ENCODE results near the gene SNAPC2.
"Not testable (repeated sequence)": the region's sequence is repeated elsewhere in the genome, so short reads cannot be mapped to it uniquely, and the experiment has no call there.

Gene SNAPC2

GRCh38 chr19:7928741-7929701 is 8.9 kb downstream of the SNAPC2 start:
- H3K4me3 ChIP-seq (ENCODE audit: insufficient read depth, low read depth, low read length), result no peak overlapping the region
- no peaks in the 10 kb centered on the region for H3K9me3 ChIP-seq (ENCODE audit: control insufficient read depth, low read length)
- H3K27ac ChIP-seq (ENCODE audit: insufficient read depth, low read depth, low read length, poor library complexity, severe bottlenecking), result peak overlapping the region; percentile 36
- no peaks in the 10 kb centered on the region for H3K27me3 ChIP-seq (ENCODE audit: control insufficient read depth, insufficient read depth, low read length, poor library complexity, severe bottlenecking)
- H3K4me1 ChIP-seq (ENCODE audit: control insufficient read depth, insufficient read depth, low read length), result no peaks in the 10 kb centered on the region
- H3K36me3 ChIP-seq (ENCODE audit: control insufficient read depth, insufficient read depth, low read length), result peaks cover 31% of the 10 kb centered on the region
- WGBS, 2 experiments, result 84 to 86% methylated on average over 23 to 24 of the region's 24 CpGs

GRCh38 chr19:7930030-7930429 is 9.9 kb downstream of the SNAPC2 start:
- H3K4me1 ChIP-seq (ENCODE audit: control insufficient read depth, insufficient read depth, low read length); H3K9me3 ChIP-seq (ENCODE audit: control insufficient read depth, low read length); H3K27me3 ChIP-seq (ENCODE audit: control insufficient read depth, insufficient read depth, low read length, poor library complexity, severe bottlenecking); H3K27ac ChIP-seq (ENCODE audit: insufficient read depth, low read depth, low read length, poor library complexity, severe bottlenecking); H3K4me3 ChIP-seq (ENCODE audit: insufficient read depth, low read depth, low read length): not testable (repeated sequence)
- H3K36me3 ChIP-seq (ENCODE audit: control insufficient read depth, insufficient read depth, low read length), result peaks cover 33% of the 10 kb centered on the region
- WGBS, 2 experiments, result 94 to 96% methylated on average over 11 of the region's 11 CpGs

GRCh38 chr19:7930765-7931164 is 10.6 kb downstream of the SNAPC2 start:
- H3K9me3 ChIP-seq (ENCODE audit: control insufficient read depth, low read length), result no peaks in the 10 kb centered on the region
- peaks cover 38% of the 10 kb centered on the region for H3K36me3 ChIP-seq (ENCODE audit: control insufficient read depth, insufficient read depth, low read length)
- no peaks in the 10 kb centered on the region for H3K4me1 ChIP-seq (ENCODE audit: control insufficient read depth, insufficient read depth, low read length)
- no peak overlapping the region for H3K27ac ChIP-seq (ENCODE audit: insufficient read depth, low read depth, low read length, poor library complexity, severe bottlenecking)
- H3K27me3 ChIP-seq (ENCODE audit: control insufficient read depth, insufficient read depth, low read length, poor library complexity, severe bottlenecking), result no peaks in the 10 kb centered on the region
- 96% methylated on average over 7 of the region's 7 CpGs for WGBS, 2 experiments
- H3K4me3 ChIP-seq (ENCODE audit: insufficient read depth, low read depth, low read length), result no peak overlapping the region

- no peaks in the 10 kb centered on the region for H3K9me3 ChIP-seq (ENCODE audit: control insufficient read depth, low read length)
- H3K4me3 ChIP-seq (ENCODE audit: insufficient read depth, low read depth, low read length), result no peak overlapping the region
- WGBS, 2 experiments, result 95% methylated on average over 36 of the region's 36 CpGs
- H3K27me3 ChIP-seq (ENCODE audit: control insufficient read depth, insufficient read depth, low read length, poor library complexity, severe bottlenecking), result no peaks in the 10 kb centered on the region
- H3K27ac ChIP-seq (ENCODE audit: insufficient read depth, low read depth, low read length, poor library complexity, severe bottlenecking), result no peak overlapping the region
- no peaks in the 10 kb centered on the region for H3K4me1 ChIP-seq (ENCODE audit: control insufficient read depth, insufficient read depth, low read length)
- H3K36me3 ChIP-seq (ENCODE audit: control insufficient read depth, insufficient read depth, low read length), result peaks cover 40% of the 10 kb centered on the region
These were observed 11.3 kb downstream of the SNAPC2 start for GRCh38 chr19:7931221-7932061.

GRCh38 chr19:7932276-7932929 is 12.3 kb downstream of the SNAPC2 start:
- Histone ChIP-seq H3K4me3 (ENCODE audit: insufficient read depth, low read depth, low read length) (no peak overlapping the region), H3K27me3 (ENCODE audit: control insufficient read depth, insufficient read depth, low read length, poor library complexity, severe bottlenecking) (no peaks in the 10 kb centered on the region), H3K4me1 (ENCODE audit: control insufficient read depth, insufficient read depth, low read length) (no peaks in the 10 kb centered on the region), H3K9me3 (ENCODE audit: control insufficient read depth, low read length) (no peaks in the 10 kb centered on the region), H3K27ac (ENCODE audit: insufficient read depth, low read depth, low read length, poor library complexity, severe bottlenecking) (no peak overlapping the region), H3K36me3 (ENCODE audit: control insufficient read depth, insufficient read depth, low read length) (peaks cover 40% of the 10 kb centered on the region)
- 96% methylated on average over 32 of the region's 32 CpGs for WGBS, 2 experiments

- Histone ChIP-seq H3K4me3 (ENCODE audit: insufficient read depth, low read depth, low read length) (no peak overlapping the region), H3K4me1 (ENCODE audit: control insufficient read depth, insufficient read depth, low read length) (no peaks in the 10 kb centered on the region), H3K36me3 (ENCODE audit: control insufficient read depth, insufficient read depth, low read length) (peaks cover 40% of the 10 kb centered on the region), H3K27me3 (ENCODE audit: control insufficient read depth, insufficient read depth, low read length, poor library complexity, severe bottlenecking) (no peaks in the 10 kb centered on the region), H3K27ac (ENCODE audit: insufficient read depth, low read depth, low read length, poor library complexity, severe bottlenecking) (no peak overlapping the region), H3K9me3 (ENCODE audit: control insufficient read depth, low read length) (no peaks in the 10 kb centered on the region)
- 94 to 96% methylated on average over 10 of the region's 10 CpGs for WGBS, 2 experiments
These were observed 12.8 kb downstream of the SNAPC2 start for GRCh38 chr19:7932930-7933300.

- H3K27me3 ChIP-seq (ENCODE audit: control insufficient read depth, insufficient read depth, low read length, poor library complexity, severe bottlenecking), result no peaks in the 10 kb centered on the region
- H3K9me3 ChIP-seq (ENCODE audit: control insufficient read depth, low read length), result no peaks in the 10 kb centered on the region
- H3K4me3 ChIP-seq (ENCODE audit: insufficient read depth, low read depth, low read length), result no peak overlapping the region
- WGBS, 2 experiments, result 91 to 92% methylated on average over 14 of the region's 14 CpGs
- no peak overlapping the region for H3K27ac ChIP-seq (ENCODE audit: insufficient read depth, low read depth, low read length, poor library complexity, severe bottlenecking)
- peaks cover 40% of the 10 kb centered on the region for H3K36me3 ChIP-seq (ENCODE audit: control insufficient read depth, insufficient read depth, low read length)
- H3K4me1 ChIP-seq (ENCODE audit: control insufficient read depth, insufficient read depth, low read length), result no peaks in the 10 kb centered on the region
These were observed 13.3 kb downstream of the SNAPC2 start for GRCh38 chr19:7933411-7933810.

- H3K27ac ChIP-seq (ENCODE audit: insufficient read depth, low read depth, low read length, poor library complexity, severe bottlenecking), result no peak overlapping the region
- no peaks in the 10 kb centered on the region for H3K9me3 ChIP-seq (ENCODE audit: control insufficient read depth, low read length)
- peaks cover 46% of the 10 kb centered on the region for H3K36me3 ChIP-seq (ENCODE audit: control insufficient read depth, insufficient read depth, low read length)
- 95% methylated on average over 55 of the region's 55 CpGs for WGBS, 2 experiments
- no peak overlapping the region for H3K4me3 ChIP-seq (ENCODE audit: insufficient read depth, low read depth, low read length)
- no peaks in the 10 kb centered on the region for H3K4me1 ChIP-seq (ENCODE audit: control insufficient read depth, insufficient read depth, low read length)
- no peaks in the 10 kb centered on the region for H3K27me3 ChIP-seq (ENCODE audit: control insufficient read depth, insufficient read depth, low read length, poor library complexity, severe bottlenecking)
These were observed 13.9 kb downstream of the SNAPC2 start for GRCh38 chr19:7933828-7934725.

GRCh38 chr19:7934766-7935165 is 14.6 kb downstream of the SNAPC2 start:
- H3K9me3 ChIP-seq (ENCODE audit: control insufficient read depth, low read length), result no peaks in the 10 kb centered on the region
- no peak overlapping the region for H3K27ac ChIP-seq (ENCODE audit: insufficient read depth, low read depth, low read length, poor library complexity, severe bottlenecking)
- H3K4me3 ChIP-seq (ENCODE audit: insufficient read depth, low read depth, low read length), result no peak overlapping the region
- H3K27me3 ChIP-seq (ENCODE audit: control insufficient read depth, insufficient read depth, low read length, poor library complexity, severe bottlenecking), result no peaks in the 10 kb centered on the region
- peaks cover 47% of the 10 kb centered on the region for H3K36me3 ChIP-seq (ENCODE audit: control insufficient read depth, insufficient read depth, low read length)
- no peaks in the 10 kb centered on the region for H3K4me1 ChIP-seq (ENCODE audit: control insufficient read depth, insufficient read depth, low read length)
- 96 to 97% methylated on average over 21 of the region's 21 CpGs for WGBS, 2 experiments
